Neuronal stem cell (in vitro differentiated cells): ENCODE data around the gene LIFR.

Experiments used
- DNase-seq: peaks from one replicate; pipeline ENCODE4 v3.0.0-alpha.2; 2013; ENCODE audit warnings: low spot score
- H2AFZ ChIP-seq: one replicate; pipeline ENCODE4 v1.6.1; 2013; ENCODE audit warnings: mild to moderate bottlenecking, low read length, inconsistent platforms
- H2AK5ac ChIP-seq: 2 replicates; pipeline ENCODE4 v1.6.1; 2013; ENCODE audit warnings: low read depth, mild to moderate bottlenecking, inconsistent platforms, low read length, moderate library complexity, mixed read lengths
- H2BK120ac ChIP-seq: 2 replicates; pipeline ENCODE4 v1.6.1; 2013; ENCODE audit warnings: low read depth, mild to moderate bottlenecking, inconsistent platforms, low read length, moderate library complexity, mixed read lengths
- H2BK12ac ChIP-seq: one replicate; pipeline ENCODE4 v1.6.1; 2013; ENCODE audit warnings: low read length, inconsistent platforms
- H2BK15ac ChIP-seq: 2 replicates; pipeline ENCODE4 v1.6.1; 2013; ENCODE audit warnings: mild to moderate bottlenecking, low read length, inconsistent platforms, mixed read lengths
- H2BK5ac ChIP-seq: one replicate; pipeline ENCODE4 v1.6.1; 2013; ENCODE audit warnings: inconsistent platforms, mild to moderate bottlenecking, low read length, moderate library complexity
- H3K14ac ChIP-seq: one replicate; pipeline ENCODE4 v1.6.1; 2013; ENCODE audit warnings: low read length, inconsistent platforms
- H3K18ac ChIP-seq: 2 replicates; pipeline ENCODE4 v1.6.1; 2013; ENCODE audit warnings: low read length, inconsistent platforms
- H3K23ac ChIP-seq: 2 replicates; pipeline ENCODE4 v1.6.1; 2013; ENCODE audit warnings: low read depth, mild to moderate bottlenecking, mixed read lengths, low read length, inconsistent platforms; ENCODE audit not compliant: poor library complexity
- H3K27ac ChIP-seq: replicated peaks from 3 replicates; pipeline ENCODE4 v1.5.1; 2013; ENCODE audit warnings: low read length, inconsistent platforms
- H3K27me3 ChIP-seq, 3 experiments: 2 replicates each; pipeline ENCODE4 v1.6.1; 2013; ENCODE audit warnings: low read length in 3 of 3, mild to moderate bottlenecking in 2 of 3, inconsistent platforms in 1 of 3, low read depth in 1 of 3, mixed read lengths in 1 of 3, moderate library complexity in 1 of 3; ENCODE audit not compliant: control insufficient read depth in 3 of 3, insufficient read depth in 3 of 3
- H3K36me3 ChIP-seq, 2 donors: replicated peaks in 1 of 2; 2 replicates each; pipeline ENCODE4 v1.6.1; 2013; ENCODE audit warnings: low read length in 2 of 2; ENCODE audit not compliant: control insufficient read depth in 2 of 2, insufficient read depth in 2 of 2
- H3K4ac ChIP-seq: 2 replicates; pipeline ENCODE4 v1.6.1; 2013; ENCODE audit warnings: inconsistent platforms, mild to moderate bottlenecking, low read length, moderate library complexity
- H3K4me1 ChIP-seq, 2 donors: 1 replicate in 1 of 2; 2 replicates in 1 of 2; pipeline ENCODE4 v1.6.1; 2013; ENCODE audit warnings: low read length in 2 of 2, low read depth in 1 of 2; ENCODE audit not compliant: control insufficient read depth in 2 of 2, insufficient read depth in 1 of 2
- H3K4me2 ChIP-seq: one replicate; pipeline ENCODE4 v1.6.1; 2013; ENCODE audit warnings: mild to moderate bottlenecking, low read length, inconsistent platforms; ENCODE audit not compliant: insufficient read depth, poor library complexity, severe bottlenecking
- H3K4me3 ChIP-seq, 2 donors: 2 replicates each; pipeline ENCODE4 v1.5.1; 2013; ENCODE audit warnings: low read length in 2 of 2, mild to moderate bottlenecking in 2 of 2, inconsistent platforms in 1 of 2, moderate library complexity in 1 of 2
- H3K79me1 ChIP-seq: one replicate; pipeline ENCODE4 v1.6.1; 2013; ENCODE audit warnings: low read depth, mild to moderate bottlenecking, inconsistent platforms, low read length, moderate library complexity
- H3K9ac ChIP-seq: one replicate; pipeline ENCODE4 v1.6.1; 2013; ENCODE audit warnings: mild to moderate bottlenecking, low read depth, low read length, inconsistent platforms; ENCODE audit not compliant: poor library complexity
- H3K9me3 ChIP-seq, 2 donors: replicated peaks in 1 of 2; 2 replicates each; pipeline versions ENCODE3 to v1.6.1; 2013; ENCODE audit warnings: low read length in 2 of 2, mild to moderate bottlenecking in 2 of 2, inconsistent platforms in 1 of 2, low read depth in 1 of 2, mixed read lengths in 1 of 2, moderate library complexity in 1 of 2; ENCODE audit not compliant: control insufficient read depth in 2 of 2, insufficient read depth in 1 of 2
- H4K8ac ChIP-seq: one replicate; pipeline ENCODE4 v1.6.1; 2013; ENCODE audit warnings: low read depth, mild to moderate bottlenecking, inconsistent platforms, low read length, moderate library complexity
- H4K91ac ChIP-seq: one replicate; pipeline ENCODE4 v1.6.1; 2013; ENCODE audit warnings: low read length, low read depth, mild to moderate bottlenecking, inconsistent platforms; ENCODE audit not compliant: poor library complexity
- WGBS, 2 donors: extraction: QIAGEN DNeasy Blood & Tissue Kit; methylation state at CpG; one replicate each; pipeline ENCODE4 v1.1.7; 2013; ENCODE audit warnings: missing lambda C conversion rate in 2 of 2, mixed read lengths in 1 of 2; ENCODE audit not compliant: insufficient read length in 2 of 2, insufficient replicate concordance in 1 of 2; ENCODE audit errors: extremely low coverage in 2 of 2; 5-methylcytosine and 5-hydroxymethylcytosine counted together

The LIFR gene

GRCh38 chr5:38581597-38581996, 25.2 kb upstream of the LIFR start:
- H3K4me2 ChIP-seq: no peak overlapping the region
- H2BK15ac ChIP-seq: no peak overlapping the region
- no peak overlapping the region for H3K18ac ChIP-seq
- H3K9me3 ChIP-seq: no peaks in the 10 kb centered on the region
- H2BK120ac ChIP-seq: no peak overlapping the region
- no peaks in the 10 kb centered on the region for H3K36me3 ChIP-seq
- no peak overlapping the region for H4K91ac ChIP-seq
- H3K27ac ChIP-seq: no peak overlapping the region
- no peak overlapping the region for H2BK12ac ChIP-seq
- H2BK5ac ChIP-seq: no peak overlapping the region
- no CpG with 5 or more reads among the region's 4 CpGs for WGBS, 2 donors
- no peak for DNase-seq
- H3K4me1 ChIP-seq: no peaks in the 10 kb centered on the region
- H3K4me3 ChIP-seq: no peak overlapping the region
- H3K4ac ChIP-seq: no peak overlapping the region
- no peak overlapping the region for H3K23ac ChIP-seq
- H2AK5ac ChIP-seq: no peak overlapping the region
- no peak overlapping the region for H4K8ac ChIP-seq
- no peak overlapping the region for H2AFZ ChIP-seq
- no peaks in the 10 kb centered on the region for H3K27me3 ChIP-seq
- no peaks in the 10 kb centered on the region for H3K79me1 ChIP-seq
- H3K14ac ChIP-seq: no peak overlapping the region
- no peak overlapping the region for H3K9ac ChIP-seq

GRCh38 chr5:38579105-38579504, 22.7 kb upstream of the LIFR start:
- H3K27me3 ChIP-seq: no peaks in the 10 kb centered on the region
- H3K36me3 ChIP-seq: no peaks in the 10 kb centered on the region
- H3K18ac ChIP-seq: no peak overlapping the region
- H3K4me3 ChIP-seq: no peak overlapping the region
- no peak overlapping the region for H3K14ac ChIP-seq
- no peak overlapping the region for H3K23ac ChIP-seq
- H3K4me1 ChIP-seq: peaks cover 0 to 2% of the 10 kb centered on the region in 2 donors
- H3K4me2 ChIP-seq: no peak overlapping the region
- no peak for DNase-seq
- no peak overlapping the region for H2BK12ac ChIP-seq
- WGBS, 2 donors: no CpG with 5 or more reads among the region's 2 CpGs
- no peak overlapping the region for H2BK15ac ChIP-seq
- no peak overlapping the region for H3K27ac ChIP-seq
- H3K79me1 ChIP-seq: no peaks in the 10 kb centered on the region
- H4K91ac ChIP-seq: no peak overlapping the region
- no peak overlapping the region for H2AK5ac ChIP-seq
- H2BK5ac ChIP-seq: no peak overlapping the region
- H4K8ac ChIP-seq: no peak overlapping the region
- no peaks in the 10 kb centered on the region for H3K9me3 ChIP-seq
- no peak overlapping the region for H3K9ac ChIP-seq
- H2AFZ ChIP-seq: no peak overlapping the region
- H2BK120ac ChIP-seq: no peak overlapping the region
- H3K4ac ChIP-seq: no peak overlapping the region

- no peak overlapping the region for H4K8ac ChIP-seq
- H4K91ac ChIP-seq: no peak overlapping the region
- H3K27ac ChIP-seq: no peak overlapping the region
- H3K4me3 ChIP-seq: no peak overlapping the region
- no peak overlapping the region for H2BK120ac ChIP-seq
- WGBS, 2 donors: no CpG with 5 or more reads among the region's 5 CpGs
- H3K9me3 ChIP-seq: no peaks in the 10 kb centered on the region
- peak overlapping the region; percentile 11 for H3K18ac ChIP-seq
- no peaks in the 10 kb centered on the region for H3K27me3 ChIP-seq
- no peak overlapping the region for H2BK12ac ChIP-seq
- no peak overlapping the region for H3K14ac ChIP-seq
- no peak overlapping the region for H2BK5ac ChIP-seq
- H3K23ac ChIP-seq: no peak overlapping the region
- no peaks in the 10 kb centered on the region for H3K79me1 ChIP-seq
- DNase-seq: no peak
- no peak overlapping the region for H2BK15ac ChIP-seq
- no peak overlapping the region for H2AK5ac ChIP-seq
- H3K9ac ChIP-seq: no peak overlapping the region
- no peak overlapping the region for H3K4ac ChIP-seq
- H2AFZ ChIP-seq: no peak overlapping the region
- peaks cover 0 to 2% of the 10 kb centered on the region in 2 donors for H3K4me1 ChIP-seq
- no peak overlapping the region for H3K4me2 ChIP-seq
- no peaks in the 10 kb centered on the region for H3K36me3 ChIP-seq
Measured at GRCh38 chr5:38576961-38577684, 20.7 kb upstream of the LIFR start.

GRCh38 chr5:38576442-38576841, 20.0 kb upstream of the LIFR start:
- Histone ChIP-seq H3K4me1 (peaks cover 0 to 2% of the 10 kb centered on the region in 2 donors), H3K4ac (no peak overlapping the region), H3K36me3 (no peaks in the 10 kb centered on the region), H3K23ac (no peak overlapping the region), H2AFZ (no peak overlapping the region), H2BK15ac (no peak overlapping the region), H4K91ac (no peak overlapping the region), H2BK120ac (no peak overlapping the region), H2BK5ac (no peak overlapping the region), H3K18ac (no peak overlapping the region), H3K4me3 (no peak overlapping the region), H3K14ac (no peak overlapping the region), H3K9me3 (no peaks in the 10 kb centered on the region), H3K9ac (no peak overlapping the region), H3K27ac (no peak overlapping the region), H3K4me2 (no peak overlapping the region), H2BK12ac (no peak overlapping the region), H3K79me1 (no peaks in the 10 kb centered on the region), H4K8ac (no peak overlapping the region), H3K27me3 (no peaks in the 10 kb centered on the region), H2AK5ac (no peak overlapping the region)
- no CpG with 5 or more reads among the region's 7 CpGs for WGBS, 2 donors
- DNase-seq: no peak
